Left lung (tissue), 10 donors: Measurements from ENCODE around the gene CEP97. TPM values are rescaled to one million over a fixed set of nuclear protein-coding genes. Genes with fewer than 3 reads are reported as not detected.

Experiments used
- ATAC-seq: fragments of 200-7000 bp; cut with Tn5 transposase; one replicate; pipeline ENCODE4 v1.9.1; 2020; ENCODE audit warnings: moderate library complexity
- DNase-seq, 4 donors: peaks; one replicate each; pipeline ENCODE4 v3.0.0-alpha.2; 2013 to 2020
- H3K27ac ChIP-seq, 2 donors: fragments of 200-600 bp; sonication (generic) in 1 of 2; one replicate each; pipeline versions ENCODE4 v1.5.0 to v1.8.0; 2020 to 2021
- H3K27me3 ChIP-seq, 2 donors: fragments of 200-600 bp; sonication (generic) in 1 of 2; one replicate each; pipeline versions ENCODE4 v1.5.0 to v1.8.0; 2020 to 2021
- H3K36me3 ChIP-seq, 2 donors: fragments of 200-600 bp; sonication (generic) in 1 of 2; one replicate each; pipeline versions ENCODE4 v1.5.0 to v1.8.0; 2020 to 2021
- H3K4me1 ChIP-seq, 2 donors: fragments of 200-600 bp; one replicate each; pipeline ENCODE4 v1.8.0; 2021
- H3K4me3 ChIP-seq, 2 donors: fragments of 200-600 bp; sonication (generic) in 1 of 2; one replicate each; pipeline versions ENCODE4 v1.5.0 to v1.8.0; 2020 to 2021; ENCODE audit warnings: mild to moderate bottlenecking in 1 of 2
- H3K9me3 ChIP-seq, 2 donors: fragments of 200-600 bp; sonication (generic) in 1 of 2; one replicate each; pipeline versions ENCODE4 v1.5.0 to v1.8.0; 2020 to 2021
- CTCF ChIP-seq, 2 donors: fragments of 200-600 bp; sonication (generic) in 1 of 2; IDR thresholded peaks; one replicate each; pipeline versions ENCODE4 v1.5.0 to v1.8.0; 2021; ENCODE audit warnings: antibody characterized with exemption in 2 of 2
- intact Hi-C, 2 donors: fragments of 100-400 bp; cut with DNase I; formaldehyde crosslinking; loops; one replicate each; pipeline versions ENCODE4 v1.11.2 to v1.14.2; 2022
- polyA plus RNA-seq, 6 donors: library from polyadenylated mRNA; unstranded; fragments of 120-200 nt; gene quantifications; one replicate each; pipeline ENCODE4 v1.2.1, GENCODE V29; 2013; ENCODE audit not compliant: insufficient read length in 6 of 6
- total RNA-seq, 2 donors: library from RNA; stranded (reverse); fragmentation: NEBNext Ultra II Directional; extraction: Animal tissue kit (Norgen Biotek cat#: 25700); gene quantifications; one replicate each; pipeline ENCODE4 v1.2.1, GENCODE V29; 2021
- donor health status: DM: no; HTN: yes; CAD: no.
- donor health status: DM: no; HTN: no; CAD: no.

The CEP97 gene
- total and polyA plus RNA-seq, 8 donors: 8.5 to 23.7 (median 19.5) TPM

- Histone ChIP-seq H3K27me3 (no peaks in the 10 kb centered on the region), H3K4me1 (peaks cover 6 to 25% of the 10 kb centered on the region in 2 donors), H3K27ac (no peak overlapping the region), H3K9me3 (no peaks in the 10 kb centered on the region), H3K4me3 (no peak overlapping the region), H3K36me3 (peaks cover 0 to 23% of the 10 kb centered on the region in 2 donors)
- DNase-seq (no peak), ATAC-seq (no peak)
- TF ChIP-seq CTCF (IDR thresholded peaks at IDR 0.05): no peak
- intact Hi-C loops: no loop called here
These were observed 82.1 kb downstream of the CEP97 start for GRCh38 chr3:101806491-101806890.

DNA sequence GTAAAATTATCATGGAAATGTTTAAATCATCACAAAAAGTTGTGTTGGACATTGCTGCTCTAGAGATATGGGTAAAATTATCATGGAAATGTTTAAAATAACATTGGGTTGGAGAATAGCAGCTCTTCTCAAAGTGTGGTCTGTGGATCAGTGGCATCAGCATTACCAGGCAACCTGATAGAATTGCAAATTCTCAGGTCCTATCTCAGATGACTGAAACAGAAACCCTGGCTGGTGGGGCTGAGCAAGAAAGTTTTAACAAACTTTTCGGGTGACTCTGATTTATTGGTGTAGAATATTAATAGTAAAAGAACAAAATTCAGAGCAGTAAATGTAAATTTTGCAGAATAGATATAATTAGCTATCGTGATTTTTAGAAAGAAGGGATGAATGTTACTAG is 83.5 kb downstream of the CEP97 start:
- no peak overlapping the region for H3K4me3 ChIP-seq
- intact Hi-C loops: no loop called here
- DNase-seq (no peak), ATAC-seq (no peak)
- H3K36me3 ChIP-seq: peaks cover 0 to 16% of the 10 kb centered on the region in 2 donors
- TF ChIP-seq CTCF (IDR thresholded peaks at IDR 0.05): no peak
- H3K4me1 ChIP-seq: peaks cover 6 to 25% of the 10 kb centered on the region in 2 donors
- no peaks in the 10 kb centered on the region for H3K27me3 ChIP-seq
- H3K27ac ChIP-seq: no peak overlapping the region
- no peaks in the 10 kb centered on the region for H3K9me3 ChIP-seq

DNA sequence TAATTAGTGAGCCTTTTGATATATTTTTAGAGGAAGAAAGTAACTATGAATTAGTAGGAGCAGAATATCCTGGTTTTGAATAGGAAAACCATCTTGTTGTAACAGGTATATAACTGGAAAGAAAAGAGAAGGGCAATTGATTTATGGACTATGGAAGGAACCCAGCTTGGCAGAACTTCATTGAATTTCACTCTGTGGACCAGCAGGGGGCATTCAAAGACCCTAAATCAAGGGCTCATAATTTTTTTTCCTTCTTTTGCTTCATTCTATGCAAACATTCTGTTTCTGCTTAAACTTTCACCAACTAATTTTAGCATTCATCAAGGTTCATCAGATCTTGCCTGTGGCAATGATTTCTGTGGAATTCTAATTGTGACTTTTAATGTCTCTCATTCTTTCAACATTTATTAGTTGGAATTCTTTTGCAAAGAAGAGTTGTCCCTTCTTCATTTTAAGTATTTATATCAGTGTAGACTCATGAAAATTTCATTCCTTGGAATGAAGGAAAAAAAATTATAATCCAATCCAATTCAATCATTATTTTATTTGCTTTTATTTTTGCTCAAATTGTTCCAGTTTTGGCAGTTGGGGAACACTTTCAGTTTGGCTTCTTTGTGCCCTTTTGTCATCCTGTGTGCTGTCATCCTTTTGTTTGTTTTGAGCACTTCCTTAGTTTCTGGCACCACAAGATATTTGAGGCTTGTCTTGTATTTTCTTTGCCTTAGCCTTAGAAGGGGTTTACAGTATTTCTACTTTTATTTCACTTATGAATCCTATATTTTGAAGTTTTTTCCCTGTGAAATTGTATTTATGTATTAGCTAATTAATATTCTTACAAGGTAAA is 85.0 kb downstream of the CEP97 start:
- peak; percentile 80 for ATAC-seq
- Histone ChIP-seq H3K4me3 (no peak overlapping the region), H3K27ac (peak overlapping the region in 1 of 2 donors; percentile 38), H3K9me3 (no peaks in the 10 kb centered on the region), H3K4me1 (peaks cover 6 to 25% of the 10 kb centered on the region in 2 donors), H3K27me3 (no peaks in the 10 kb centered on the region), H3K36me3 (peaks cover 0 to 8% of the 10 kb centered on the region in 2 donors)
- peak in 1 of 4 donors; percentile 42 for DNase-seq
- intact Hi-C loops: loop anchor here (5.0 to 10.0 kb wide), 3 partner anchors 415 to 728 kb away; no protein-coding TSS in a partner anchor
- TF ChIP-seq CTCF (IDR thresholded peaks at IDR 0.05): peak; percentile 45 to 69

DNA sequence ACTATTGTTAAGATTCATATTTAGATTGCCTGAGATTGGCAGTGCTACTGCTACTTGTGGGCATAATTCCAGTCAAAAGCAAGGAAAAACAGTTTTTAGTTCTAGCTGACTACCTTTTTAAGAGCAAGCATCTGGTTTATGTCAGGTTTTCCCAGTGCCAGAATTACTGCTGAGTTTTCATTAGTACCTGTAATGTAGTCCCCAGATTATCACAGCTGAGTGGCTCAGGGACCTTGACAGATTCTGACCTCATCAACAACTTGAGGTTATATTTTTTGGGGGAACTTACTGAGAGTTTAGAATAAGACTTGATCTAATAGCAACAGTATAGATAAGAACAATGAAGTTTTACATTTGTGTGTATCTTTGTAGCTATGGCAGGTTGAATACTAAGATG is 85.6 kb downstream of the CEP97 start:
- Histone ChIP-seq H3K27ac (peak overlapping the region in 1 of 2 donors; percentile 38), H3K4me1 (peaks cover 6 to 25% of the 10 kb centered on the region in 2 donors), H3K36me3 (peaks cover 0 to 8% of the 10 kb centered on the region in 2 donors), H3K27me3 (no peaks in the 10 kb centered on the region), H3K4me3 (no peak overlapping the region), H3K9me3 (no peaks in the 10 kb centered on the region)
- TF ChIP-seq CTCF (IDR thresholded peaks at IDR 0.05): no peak
- DNase-seq (no peak), ATAC-seq (no peak)
- intact Hi-C loops: loop anchor here (5.0 to 10.0 kb wide), 3 partner anchors 415 to 727 kb away; no protein-coding TSS in a partner anchor

DNA sequence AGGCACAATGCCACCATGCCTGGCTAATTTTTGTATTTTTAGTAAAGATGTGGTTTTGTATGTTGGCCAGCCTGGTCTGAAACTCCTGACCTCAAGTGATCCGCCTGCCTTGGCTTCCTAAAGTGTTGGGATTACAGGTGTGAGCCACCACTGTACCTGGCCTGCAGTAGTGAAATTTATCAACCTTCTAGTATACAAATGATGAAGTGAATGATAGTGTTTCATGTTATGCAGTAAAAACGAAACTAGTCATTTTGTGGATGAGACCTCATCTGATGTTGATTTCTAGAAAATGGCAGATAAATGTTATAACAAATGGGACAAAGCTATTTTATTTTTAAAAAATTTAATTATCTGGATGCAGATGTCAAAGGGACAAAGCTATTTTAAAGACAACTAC is 87.5 kb downstream of the CEP97 start:
- H3K9me3 ChIP-seq: no peaks in the 10 kb centered on the region
- ATAC-seq (no peak), DNase-seq (no peak)
- no peaks in the 10 kb centered on the region for H3K27me3 ChIP-seq
- no peak for TF ChIP-seq CTCF (IDR thresholded peaks at IDR 0.05)
- peaks cover 6 to 25% of the 10 kb centered on the region in 2 donors for H3K4me1 ChIP-seq
- H3K36me3 ChIP-seq: peaks cover 0 to 8% of the 10 kb centered on the region in 2 donors
- no peak overlapping the region for H3K27ac ChIP-seq
- H3K4me3 ChIP-seq: no peak overlapping the region
- intact Hi-C loops: loop anchor here (5.0 to 10.0 kb wide), 3 partner anchors 413 to 725 kb away; no protein-coding TSS in a partner anchor
